GM12875 (cell line): ENCODE results near the gene CLIC5.

Experiments
- H3K4me3 ChIP-seq: one replicate; pipeline ENCODE4 v1.5.1; 2011; ENCODE audit warnings: low read depth, low read length, control low read depth
- CTCF ChIP-seq: IDR thresholded peaks from 2 replicates; pipeline ENCODE4 v1.5.1; 2011; ENCODE audit warnings: low read depth, mild to moderate bottlenecking, control low read depth, inconsistent platforms, low read length, moderate library complexity, borderline replicate concordance; ENCODE audit not compliant: insufficient read depth

The CLIC5 gene

DNA sequence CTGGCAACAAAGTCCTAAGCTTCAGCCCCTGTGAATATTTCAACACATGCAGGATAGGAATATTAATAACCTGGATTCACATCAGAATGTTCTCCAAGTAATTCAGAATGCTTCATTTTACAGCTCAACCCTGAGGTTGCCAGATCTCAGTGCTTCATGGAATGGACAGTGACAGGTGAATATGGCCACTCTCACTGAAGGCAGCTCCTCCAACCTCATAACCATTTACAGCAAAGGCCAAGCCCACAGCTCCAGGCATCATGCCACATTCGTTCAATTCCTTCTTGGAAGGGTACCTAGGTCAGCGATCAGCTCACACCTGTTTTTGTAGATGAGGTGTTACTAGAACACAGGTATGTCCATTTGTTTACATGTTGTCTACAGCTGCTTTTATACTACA, 17.1 kb downstream of the CLIC5 start:
- TF ChIP-seq CTCF, result no peak

DNA sequence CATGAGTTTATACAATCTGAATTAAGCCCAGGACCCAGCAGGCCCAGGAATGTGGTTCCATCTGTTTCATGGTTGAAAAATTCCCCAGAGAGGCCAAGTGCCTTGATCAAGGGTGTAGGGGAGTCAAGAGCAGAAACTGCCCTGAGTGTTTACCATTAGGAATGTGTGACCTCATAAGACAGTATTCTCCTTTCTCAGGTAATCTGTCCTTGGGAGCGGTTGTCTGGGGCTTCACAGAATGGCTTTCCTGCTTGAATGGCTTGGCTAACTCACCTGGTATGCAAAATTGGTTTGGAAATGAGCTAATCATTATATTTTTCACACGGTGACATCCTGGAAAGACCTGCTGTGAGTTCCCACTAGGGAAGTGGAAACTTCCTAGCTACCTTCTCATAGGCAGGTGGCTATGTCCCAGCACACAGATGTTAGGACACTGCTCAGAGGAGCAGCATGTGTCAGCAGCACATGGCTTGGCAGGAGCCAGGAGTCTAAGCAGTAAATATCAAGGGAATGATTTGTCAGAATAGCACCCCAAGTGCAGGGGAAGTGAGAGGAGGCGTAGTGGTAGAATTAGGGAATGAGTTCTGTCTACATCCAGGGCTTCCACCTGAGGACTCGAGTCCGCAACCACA, 17.7 kb downstream of the CLIC5 start:
- H3K4me3 ChIP-seq, result no peak overlapping the region
- no peak for TF ChIP-seq CTCF

More for the DNA sequence above, 17.1 kb downstream of the CLIC5 start:
- H3K4me3 ChIP-seq, result no peak overlapping the region

- no peak for TF ChIP-seq CTCF
- no peak overlapping the region for H3K4me3 ChIP-seq
Measured at GRCh38 chr6:45991189-45991588, 24.5 kb downstream of the CLIC5 start.

GRCh38 chr6:45990162-45990561, 25.5 kb downstream of the CLIC5 start:
- no peak for TF ChIP-seq CTCF

GRCh38 chr6:45988635-45989034, 27.0 kb downstream of the CLIC5 start:
- H3K4me3 ChIP-seq, result no peak overlapping the region
- TF ChIP-seq CTCF, result no peak

More at GRCh38 chr6:45990162-45990561, 25.5 kb downstream of the CLIC5 start:
- no peak overlapping the region for H3K4me3 ChIP-seq

DNA sequence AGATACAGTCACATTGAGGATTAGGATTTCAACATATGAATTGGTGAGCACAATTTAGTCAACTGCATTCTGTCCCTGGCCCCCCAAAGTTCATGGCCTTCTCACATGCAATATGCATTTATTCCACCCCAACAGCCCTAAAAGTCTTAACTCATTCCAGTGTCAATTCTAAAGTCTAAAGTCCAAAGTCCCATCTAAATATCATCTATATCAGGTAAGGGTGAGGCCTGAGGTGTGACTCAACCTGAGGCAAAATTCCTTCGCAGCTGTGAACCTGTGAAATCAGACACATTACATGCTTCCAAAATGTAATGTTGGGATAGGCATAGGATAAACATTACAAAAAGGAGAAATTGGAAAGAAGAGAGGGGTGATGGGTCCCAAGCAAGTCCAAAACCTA, 27.8 kb downstream of the CLIC5 start:
- TF ChIP-seq CTCF, result no peak
- H3K4me3 ChIP-seq, result no peak overlapping the region

DNA sequence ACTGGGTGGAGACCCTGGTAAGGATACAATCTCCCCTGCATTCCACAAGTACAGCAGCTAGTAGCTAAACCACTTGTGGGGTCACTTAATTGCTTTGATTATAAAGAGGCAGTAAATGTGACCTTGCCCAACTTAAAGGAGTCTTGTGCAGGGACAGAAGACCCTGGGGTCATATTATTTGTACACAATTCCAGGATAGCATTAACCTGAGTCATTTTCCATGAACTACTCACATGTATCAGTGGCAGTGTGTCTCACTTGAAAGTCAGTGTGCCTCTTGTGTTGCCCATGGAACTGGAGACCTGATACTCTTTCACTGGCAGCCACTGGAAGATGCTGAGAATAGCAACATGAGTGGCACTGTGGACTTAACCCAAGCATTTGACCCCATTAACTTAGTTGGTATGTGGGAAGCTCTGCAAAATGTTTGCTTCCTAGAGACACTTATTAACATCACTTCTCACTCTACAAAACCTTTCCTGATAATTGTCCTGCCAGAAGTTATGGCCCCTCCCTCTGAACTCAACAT, 28.9 kb downstream of the CLIC5 start:
- TF ChIP-seq CTCF, result no peak
- no peak overlapping the region for H3K4me3 ChIP-seq
